Smooth muscle cell (in vitro differentiated cells): ENCODE results near the gene GUK1. TPM values are rescaled to one million over a fixed set of nuclear protein-coding genes. Genes with fewer than 3 reads are reported as not detected.

Experiments
- DNase-seq: peaks from one replicate; lab custom pipeline; 2025; ENCODE audit not compliant: unreplicated experiment; lab: John Stamatoyannopoulos, UW
- H2AFZ ChIP-seq: fragments of 200-600 bp; sonication (generic); 2 replicates; pipeline ENCODE4 v1.6.0; 2016; ENCODE audit warnings: antibody characterized with exemption, low read depth, mild to moderate bottlenecking
- H3F3A ChIP-seq: fragments of 200-600 bp; sonication (generic); 2 replicates; pipeline ENCODE4 v1.6.0; 2017; ENCODE audit warnings: antibody characterized with exemption, low read depth
- H3K27ac ChIP-seq: fragments of 200-600 bp; sonication (generic); 2 replicates; pipeline ENCODE4 v1.5.1; 2016; ENCODE audit warnings: low read depth, mild to moderate bottlenecking
- H3K27me3 ChIP-seq: fragments of 200-600 bp; sonication (generic); 2 replicates; pipeline ENCODE4 v1.6.1; 2016; ENCODE audit warnings: low read depth, mild to moderate bottlenecking
- H3K36me3 ChIP-seq: fragments of 200-600 bp; sonication (generic); 2 replicates; pipeline ENCODE4 v1.5.1; 2016; ENCODE audit warnings: low read depth
- H3K4me1 ChIP-seq: fragments of 200-600 bp; sonication (generic); 2 replicates; pipeline ENCODE4 v1.5.1; 2016; ENCODE audit warnings: low read depth
- H3K4me2 ChIP-seq: fragments of 200-600 bp; sonication (generic); 2 replicates; pipeline ENCODE4 v1.6.0; 2016; ENCODE audit warnings: mild to moderate bottlenecking
- H3K4me3 ChIP-seq: fragments of 200-600 bp; sonication (generic); 2 replicates; pipeline ENCODE4 v1.5.1; 2016; ENCODE audit warnings: mild to moderate bottlenecking
- H3K79me2 ChIP-seq: fragments of 200-600 bp; sonication (generic); 2 replicates; pipeline ENCODE4 v1.6.0; 2016; ENCODE audit warnings: low read depth, mild to moderate bottlenecking
- H3K9ac ChIP-seq: fragments of 200-600 bp; sonication (generic); 2 replicates; pipeline ENCODE4 v1.6.0; 2016; ENCODE audit warnings: low read depth
- H3K9me3 ChIP-seq: fragments of 200-600 bp; sonication (generic); replicated peaks from 2 replicates; pipeline ENCODE4 v1.5.1; 2016; ENCODE audit warnings: low read depth
- H4K20me1 ChIP-seq: fragments of 200-600 bp; sonication (generic); 2 replicates; pipeline ENCODE4 v1.6.0; 2016; ENCODE audit warnings: low read depth
- WGBS: methylation state at CpG from one replicate; pipeline ENCODE4 v1.1.7; 2016; ENCODE audit warnings: low lambda C conversion rate; 5-methylcytosine and 5-hydroxymethylcytosine counted together
- polyA plus RNA-seq: library from polyadenylated mRNA; unstranded; fragments of >200 nt; fragmentation: Nextera tagmentation; extraction: Ambion mirVana; gene quantifications from 2 replicates; pipeline ENCODE4 v1.2.1, GENCODE V29; 2016
- total RNA-seq: library from RNA; depleted of rRNA; stranded (reverse); fragments of >200 nt; gene quantifications from 2 replicates; pipeline ENCODE4 v1.2.3, GENCODE V29; 2014
- TF ChIP-seq, protein P1 (sequence below): fragments of 200-600 bp; sonication (generic); IDR thresholded peaks from 2 replicates; pipeline ENCODE4 v1.5.1; 2017; ENCODE audit warnings: borderline replicate concordance, mild to moderate bottlenecking, antibody characterized with exemption; ENCODE audit not compliant: insufficient read depth, poor library complexity, severe bottlenecking

Gene GUK1
- total and polyA plus RNA-seq, 2 experiments from 2014 or later, result 205 to 465 TPM

DNA sequence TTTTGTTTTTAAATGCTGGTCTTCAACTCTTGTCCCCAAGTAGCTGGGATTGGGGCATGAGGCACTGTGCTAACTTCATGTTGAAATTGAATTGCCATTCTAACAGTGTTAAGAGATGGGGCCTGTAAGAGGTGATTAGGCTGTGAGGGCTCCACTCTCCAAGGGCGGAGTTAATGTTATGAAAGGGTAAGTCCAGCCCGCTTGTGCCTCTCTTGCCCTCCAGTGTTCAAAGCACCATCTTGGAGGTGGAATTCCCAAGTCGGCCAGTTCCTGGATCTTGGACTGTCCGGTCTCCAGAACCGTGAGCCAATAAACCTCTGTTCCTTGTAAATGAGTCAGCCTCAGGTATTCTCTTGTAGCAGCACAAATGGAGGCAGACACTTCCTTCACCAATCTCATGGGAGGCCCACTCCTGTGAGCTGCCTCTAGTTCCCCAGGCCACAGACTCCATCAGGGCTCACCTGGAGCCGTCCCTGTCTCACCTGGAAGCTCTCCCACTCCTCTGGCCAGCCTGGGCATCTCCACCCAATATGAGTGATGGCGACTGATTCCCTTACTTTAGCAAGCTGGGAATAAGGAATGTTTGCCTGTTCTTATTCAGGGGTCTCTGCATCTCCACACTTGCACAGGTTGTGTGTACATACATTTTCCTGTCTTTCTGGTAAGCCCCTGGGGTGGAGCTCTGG, 41.0 kb downstream of the GUK1 start:
- H3K9ac ChIP-seq, result no peak overlapping the region
- DNase-seq, result no peak

DNA sequence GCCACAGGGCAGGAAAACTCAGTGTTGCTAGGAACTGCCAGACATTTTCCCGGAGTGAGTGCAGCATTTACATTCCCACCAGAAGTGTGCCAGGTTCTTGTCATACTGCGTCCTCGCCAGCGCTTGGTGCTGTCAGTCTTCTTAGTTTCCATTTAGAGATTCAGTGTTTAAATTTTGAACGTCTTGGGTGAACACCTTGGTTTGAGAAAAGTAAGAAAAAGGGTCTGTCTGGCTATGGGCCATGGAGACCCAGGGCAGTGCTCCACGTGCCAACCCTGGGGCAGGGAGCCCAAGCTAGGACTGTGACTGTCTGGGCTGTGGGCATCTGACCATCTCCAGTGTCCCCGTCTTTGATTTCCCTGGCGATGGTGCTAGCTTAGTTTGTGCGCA, 41.6 kb downstream of the GUK1 start:
- H3K4me3 ChIP-seq, result no peak overlapping the region
- no peaks in the 10 kb centered on the region for H3K27me3 ChIP-seq
- H3K9ac ChIP-seq, result no peak overlapping the region
- 93% methylated on average over 9 of the region's 9 CpGs for WGBS
- H3K79me2 ChIP-seq, result no peaks in the 10 kb centered on the region
- H4K20me1 ChIP-seq, result no peaks in the 10 kb centered on the region
- H3K27ac ChIP-seq, result no peak overlapping the region
- H3K9me3 ChIP-seq, result no peaks in the 10 kb centered on the region
- no peaks in the 10 kb centered on the region for H3K4me1 ChIP-seq
- H3K4me2 ChIP-seq, result no peak overlapping the region
- no peaks in the 10 kb centered on the region for H3K36me3 ChIP-seq
- no peaks in the 10 kb centered on the region for H3F3A ChIP-seq
- H2AFZ ChIP-seq, result no peak overlapping the region
- DNase-seq, result no peak
- TF ChIP-seq, protein P1, sequence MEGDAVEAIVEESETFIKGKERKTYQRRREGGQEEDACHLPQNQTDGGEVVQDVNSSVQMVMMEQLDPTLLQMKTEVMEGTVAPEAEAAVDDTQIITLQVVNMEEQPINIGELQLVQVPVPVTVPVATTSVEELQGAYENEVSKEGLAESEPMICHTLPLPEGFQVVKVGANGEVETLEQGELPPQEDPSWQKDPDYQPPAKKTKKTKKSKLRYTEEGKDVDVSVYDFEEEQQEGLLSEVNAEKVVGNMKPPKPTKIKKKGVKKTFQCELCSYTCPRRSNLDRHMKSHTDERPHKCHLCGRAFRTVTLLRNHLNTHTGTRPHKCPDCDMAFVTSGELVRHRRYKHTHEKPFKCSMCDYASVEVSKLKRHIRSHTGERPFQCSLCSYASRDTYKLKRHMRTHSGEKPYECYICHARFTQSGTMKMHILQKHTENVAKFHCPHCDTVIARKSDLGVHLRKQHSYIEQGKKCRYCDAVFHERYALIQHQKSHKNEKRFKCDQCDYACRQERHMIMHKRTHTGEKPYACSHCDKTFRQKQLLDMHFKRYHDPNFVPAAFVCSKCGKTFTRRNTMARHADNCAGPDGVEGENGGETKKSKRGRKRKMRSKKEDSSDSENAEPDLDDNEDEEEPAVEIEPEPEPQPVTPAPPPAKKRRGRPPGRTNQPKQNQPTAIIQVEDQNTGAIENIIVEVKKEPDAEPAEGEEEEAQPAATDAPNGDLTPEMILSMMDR, result no peak

More for the DNA sequence above, 41.0 kb downstream of the GUK1 start:
- H3K27ac ChIP-seq, result no peak overlapping the region
- no peaks in the 10 kb centered on the region for H4K20me1 ChIP-seq
- H3F3A ChIP-seq, result no peaks in the 10 kb centered on the region
- H3K36me3 ChIP-seq, result no peaks in the 10 kb centered on the region
- H3K4me2 ChIP-seq, result no peak overlapping the region
- H3K79me2 ChIP-seq, result no peaks in the 10 kb centered on the region
- H3K4me3 ChIP-seq, result no peak overlapping the region
- 96% methylated on average over 7 of the region's 7 CpGs for WGBS
- TF ChIP-seq, protein P1, result no peak
- H3K4me1 ChIP-seq, result no peaks in the 10 kb centered on the region
- H3K27me3 ChIP-seq, result no peaks in the 10 kb centered on the region
- H2AFZ ChIP-seq, result no peak overlapping the region
- H3K9me3 ChIP-seq, result no peaks in the 10 kb centered on the region

DNA sequence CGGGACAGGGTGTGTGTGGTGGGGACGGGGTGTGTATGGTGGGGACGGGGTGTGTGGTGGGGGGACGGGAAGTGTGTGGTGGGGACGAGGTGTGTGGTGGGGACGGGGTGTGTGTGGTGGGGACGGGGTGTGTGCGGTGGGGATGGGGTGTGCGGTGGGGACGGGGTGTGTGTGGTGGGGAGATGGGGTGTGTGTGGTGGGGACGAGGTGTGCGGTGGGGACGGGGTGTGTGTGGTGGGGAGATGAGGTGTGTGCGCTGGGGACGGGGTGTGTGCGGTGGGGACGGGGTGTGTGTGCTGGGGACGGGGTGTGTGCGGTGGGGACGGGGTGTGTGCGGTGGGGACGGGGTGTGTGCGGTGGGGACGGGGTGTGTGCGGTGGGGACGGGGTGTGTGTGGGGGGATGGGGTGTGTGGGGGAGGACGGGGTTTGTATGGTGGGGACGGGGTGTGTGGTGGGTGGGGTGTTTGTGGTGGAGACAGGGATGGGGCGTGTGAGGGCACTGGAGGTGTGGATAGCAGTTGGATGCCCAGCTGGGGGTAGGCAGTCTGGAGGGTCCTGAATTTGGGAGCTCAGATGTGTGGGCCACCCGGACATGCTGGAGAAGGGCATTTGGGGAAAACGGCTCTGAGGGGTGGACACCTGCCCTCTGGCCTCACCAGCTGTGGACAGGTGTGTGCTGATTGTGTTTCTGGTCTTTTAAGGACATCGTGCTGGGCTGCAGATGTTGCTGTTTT, 42.4 kb downstream of the GUK1 start:
- TF ChIP-seq, protein P1, result no peak
- H3K4me3 ChIP-seq, result no peak overlapping the region
- no peaks in the 10 kb centered on the region for H3K9me3 ChIP-seq
- H3K9ac ChIP-seq, result no peak overlapping the region
- 95% methylated on average over 10 of the region's 32 CpGs for WGBS
- no peak for DNase-seq
- H3K79me2 ChIP-seq, result no peaks in the 10 kb centered on the region
- H3K4me2 ChIP-seq, result no peak overlapping the region
- no peaks in the 10 kb centered on the region for H4K20me1 ChIP-seq
- no peaks in the 10 kb centered on the region for H3K36me3 ChIP-seq
- H3K27me3 ChIP-seq, result no peaks in the 10 kb centered on the region
- no peaks in the 10 kb centered on the region for H3K4me1 ChIP-seq
- H3K27ac ChIP-seq, result no peak overlapping the region
- H3F3A ChIP-seq, result no peaks in the 10 kb centered on the region
- H2AFZ ChIP-seq, result no peak overlapping the region

DNA sequence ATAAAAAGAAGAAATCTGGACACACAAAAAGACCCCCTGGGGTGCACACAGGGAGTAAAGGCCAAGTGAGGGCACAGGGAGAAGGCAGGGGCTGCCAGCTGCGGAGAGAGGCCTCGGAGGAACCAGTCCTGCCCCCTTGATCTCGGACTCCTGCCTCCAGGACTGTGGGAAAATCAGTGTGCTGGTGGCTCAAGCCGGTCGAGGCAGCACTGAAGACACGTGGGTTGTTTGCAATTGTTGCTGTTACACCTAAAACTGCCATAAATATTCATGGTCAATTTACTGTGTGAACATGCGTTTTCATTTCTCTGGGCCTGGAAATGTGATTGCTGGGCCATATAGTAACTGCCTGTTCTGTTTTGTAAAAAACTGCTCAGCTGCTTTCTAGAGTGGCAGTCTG, 44.1 kb downstream of the GUK1 start:
- Histone ChIP-seq H3F3A (no peaks in the 10 kb centered on the region), H3K9ac (no peak overlapping the region), H3K4me3 (no peak overlapping the region), H2AFZ (no peak overlapping the region), H3K27me3 (no peaks in the 10 kb centered on the region), H3K4me1 (no peaks in the 10 kb centered on the region), H3K36me3 (peaks cover 4% of the 10 kb centered on the region), H3K79me2 (no peaks in the 10 kb centered on the region), H4K20me1 (no peaks in the 10 kb centered on the region), H3K4me2 (no peak overlapping the region), H3K27ac (no peak overlapping the region), H3K9me3 (no peaks in the 10 kb centered on the region)
- DNase-seq, result no peak
- TF ChIP-seq, protein P1, result no peak
- WGBS, result 92% methylated on average over 7 of the region's 7 CpGs
